ENCODE measurements around the gene IL20RA.

Gene IL20RA

DNA sequence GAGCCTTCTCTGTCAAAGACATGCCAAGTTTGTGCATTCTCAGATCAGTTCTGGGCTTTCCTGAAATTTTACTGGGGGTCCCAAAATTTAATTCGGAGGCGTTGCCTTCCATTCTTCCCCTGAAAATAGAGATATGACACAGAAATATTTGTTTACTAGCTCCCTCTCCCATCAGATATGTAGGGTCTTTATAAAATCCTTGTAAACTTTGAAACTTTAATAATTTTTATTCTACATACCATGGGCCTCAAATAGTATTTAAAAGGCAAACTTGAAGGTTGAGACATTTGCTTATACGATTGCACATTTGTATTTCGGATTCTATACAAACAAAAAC, 54.6 kb downstream of the IL20RA start:
- no peak for TF ChIP-seq CTCF (IDR thresholded peaks at IDR 0.05; ENCODE audit: insufficient read depth, low read depth, low read length, missing control alignments)
- H3K4me3 ChIP-seq (ENCODE audit: low read depth, low read length), result no peak overlapping the region
- DNase-seq (ENCODE audit: low read depth), result no peak

DNA sequence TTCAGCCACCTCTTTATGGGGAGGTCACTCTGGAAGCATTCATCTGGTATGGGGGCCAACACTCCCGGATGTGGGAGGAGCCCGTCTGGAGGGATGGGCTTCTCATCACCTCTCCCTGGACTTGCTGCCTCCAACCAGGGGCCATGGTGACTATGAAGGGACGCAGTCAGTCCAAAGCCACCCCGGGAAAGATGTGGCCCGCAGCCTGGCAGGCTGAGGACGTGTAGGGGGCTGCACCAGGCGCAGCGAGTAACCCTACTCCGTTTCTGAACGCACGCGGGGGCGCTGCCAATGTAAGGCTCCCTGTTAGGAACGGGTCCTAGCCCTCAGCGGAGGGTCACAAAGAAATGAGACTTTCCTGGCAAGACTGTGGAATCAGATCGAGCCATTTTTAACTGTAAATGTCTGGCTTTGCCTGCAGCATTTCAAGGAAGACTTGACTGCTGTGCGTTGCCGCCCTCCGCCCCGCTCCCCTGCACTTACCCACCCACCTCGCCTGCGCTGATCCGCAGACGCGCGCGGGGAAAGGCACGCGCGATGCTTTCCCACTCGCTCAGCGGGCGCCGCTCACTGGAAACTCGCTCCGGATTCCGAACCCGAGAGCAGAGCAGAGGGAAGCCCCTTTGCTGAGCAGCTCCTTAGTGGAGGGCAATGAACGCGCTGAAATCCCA, 55.1 kb downstream of the IL20RA start:
- H3K4me3 ChIP-seq (ENCODE audit: low read depth, low read length), result no peak overlapping the region
- TF ChIP-seq CTCF (IDR thresholded peaks at IDR 0.05; ENCODE audit: insufficient read depth, low read depth, low read length, missing control alignments), result no peak
- no peak for DNase-seq (ENCODE audit: low read depth)

GRCh38 chr6:136987526-136987925, 57.2 kb downstream of the IL20RA start:
- no peak overlapping the region for H3K4me3 ChIP-seq (ENCODE audit: low read depth, low read length)
- TF ChIP-seq CTCF (IDR thresholded peaks at IDR 0.05; ENCODE audit: insufficient read depth, low read depth, low read length, missing control alignments), result no peak
- no peak for DNase-seq (ENCODE audit: low read depth)

DNA sequence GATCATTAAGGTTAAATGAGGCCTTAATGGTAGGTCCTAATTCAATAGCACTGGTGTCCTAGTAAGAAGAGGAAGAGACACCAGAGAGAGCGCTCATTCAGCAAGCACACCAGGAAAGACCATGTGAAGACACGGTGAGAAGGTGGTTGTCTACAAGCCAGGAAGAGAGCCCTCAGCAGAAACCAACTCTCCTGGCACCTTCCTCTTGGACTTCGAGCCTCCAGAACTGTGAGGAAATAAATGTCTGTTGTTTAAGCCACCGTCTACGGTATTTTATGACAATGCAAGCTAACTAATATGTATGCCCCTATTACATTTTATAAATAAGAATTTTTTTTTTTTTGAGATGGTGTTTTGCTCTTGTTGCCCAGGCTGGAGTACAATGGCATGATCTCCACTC, 59.3 kb downstream of the IL20RA start:
- no peak for DNase-seq (ENCODE audit: low read depth)
- H3K4me3 ChIP-seq (ENCODE audit: low read depth, low read length), result no peak overlapping the region
- TF ChIP-seq CTCF (IDR thresholded peaks at IDR 0.05; ENCODE audit: insufficient read depth, low read depth, low read length, missing control alignments), result no peak

- no peak overlapping the region for H3K4me3 ChIP-seq (ENCODE audit: low read depth, low read length)
- TF ChIP-seq CTCF (IDR thresholded peaks at IDR 0.05; ENCODE audit: insufficient read depth, low read depth, low read length, missing control alignments), result no peak
- DNase-seq (ENCODE audit: low read depth), result no peak
Measured at GRCh38 chr6:136984578-136984977, 60.2 kb downstream of the IL20RA start.

DNA sequence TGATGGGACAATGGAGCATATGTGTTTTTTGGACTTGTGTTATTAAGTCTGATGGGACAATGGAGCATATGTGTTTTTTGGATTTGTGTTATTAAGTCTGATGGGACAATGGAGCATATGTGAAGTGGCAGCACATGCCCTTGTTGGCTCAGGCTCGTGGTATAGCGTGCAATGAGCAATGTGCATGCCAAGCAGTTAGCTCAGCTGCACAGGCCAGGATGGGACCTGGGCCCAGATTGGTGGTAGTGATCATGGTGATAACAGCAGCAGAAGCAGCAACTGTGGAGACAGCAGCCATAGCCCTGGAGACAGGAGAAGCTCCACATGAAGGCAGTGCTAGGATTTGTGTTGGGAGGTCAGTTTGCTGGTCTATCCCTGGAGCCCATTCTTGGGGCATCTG, 61.1 kb downstream of the IL20RA start:
- TF ChIP-seq CTCF (IDR thresholded peaks at IDR 0.05; ENCODE audit: insufficient read depth, low read depth, low read length, missing control alignments), result no peak
- no peak for DNase-seq (ENCODE audit: low read depth)
- H3K4me3 ChIP-seq (ENCODE audit: low read depth, low read length), result no peak overlapping the region

GRCh38 chr6:136982928-136983327, 61.8 kb downstream of the IL20RA start:
- no peak overlapping the region for H3K4me3 ChIP-seq (ENCODE audit: low read depth, low read length)
- DNase-seq (ENCODE audit: low read depth), result no peak
- no peak for TF ChIP-seq CTCF (IDR thresholded peaks at IDR 0.05; ENCODE audit: insufficient read depth, low read depth, low read length, missing control alignments)

Data from GM12865 (cell line).